Neural progenitor cell (in vitro differentiated cells): ENCODE data around the gene DNAH3. TPM values are rescaled to one million over a fixed set of nuclear protein-coding genes. Genes with fewer than 3 reads are reported as not detected.
A peak's percentile ranks its signal among the peaks of the same experiment; 100 is the strongest.

Experiments used
- DNase-seq: peaks from one replicate; pipeline ENCODE4 v3.0.0-alpha.2; 2016; ENCODE audit warnings: low spot score
- H2AFZ ChIP-seq: fragments of 200-600 bp; sonication (generic); replicated peaks from 2 replicates; pipeline ENCODE4 v1.6.1; 2016; ENCODE audit warnings: antibody characterized with exemption
- H3F3A ChIP-seq: fragments of 200-600 bp; sonication (generic); 2 replicates; pipeline ENCODE4 v1.6.1; 2016; ENCODE audit warnings: antibody characterized with exemption, low read depth
- H3K27ac ChIP-seq: fragments of 200-600 bp; sonication (generic); 2 replicates; pipeline ENCODE4 v1.5.1; 2016; ENCODE audit warnings: mild to moderate bottlenecking
- H3K27me3 ChIP-seq: fragments of 200-600 bp; sonication (generic); 2 replicates; pipeline ENCODE4 v1.6.1; 2016; ENCODE audit warnings: mild to moderate bottlenecking, moderate library complexity
- H3K36me3 ChIP-seq: fragments of 200-600 bp; sonication (generic); 2 replicates; pipeline ENCODE4 v1.5.1; 2016
- H3K4me1 ChIP-seq: fragments of 200-600 bp; sonication (generic); 2 replicates; pipeline ENCODE4 v1.6.1; 2016; ENCODE audit warnings: mixed run types
- H3K4me2 ChIP-seq: fragments of 200-600 bp; sonication (generic); 2 replicates; pipeline ENCODE4 v1.6.1; 2016
- H3K4me3 ChIP-seq: fragments of 200-600 bp; sonication (generic); 2 replicates; pipeline ENCODE4 v1.5.1; 2016
- H3K79me2 ChIP-seq: fragments of 200-600 bp; sonication (generic); 2 replicates; pipeline ENCODE4 v1.6.1; 2016; ENCODE audit warnings: low read depth
- H3K9ac ChIP-seq: fragments of 200-600 bp; sonication (generic); 2 replicates; pipeline ENCODE4 v1.6.1; 2016
- H3K9me3 ChIP-seq: fragments of 200-600 bp; sonication (generic); 2 replicates; pipeline ENCODE4 v1.5.1; 2016; ENCODE audit warnings: low read depth
- H4K20me1 ChIP-seq: fragments of 200-600 bp; sonication (generic); 2 replicates; pipeline ENCODE4 v1.6.1; 2016; ENCODE audit warnings: low read depth
- H3K27ac Mint-ChIP-seq: 3 replicates; pipeline ENCODE4 v1.8.0; 2021; ENCODE audit warnings: mixed read lengths
- H3K27me3 Mint-ChIP-seq: 2 replicates; pipeline ENCODE4 v1.8.0; 2022; ENCODE audit warnings: low read depth, mild to moderate bottlenecking, inconsistent platforms, moderate library complexity, mixed read lengths; ENCODE audit not compliant: insufficient read depth
- H3K36me3 Mint-ChIP-seq: 3 replicates; pipeline ENCODE4 v1.8.0; 2021; ENCODE audit warnings: mixed read lengths
- H3K4me1 Mint-ChIP-seq: 3 replicates; pipeline ENCODE4 v1.8.0; 2021; ENCODE audit warnings: mixed read lengths
- H3K4me3 Mint-ChIP-seq: 3 replicates; pipeline ENCODE4 v1.8.0; 2021; ENCODE audit warnings: mild to moderate bottlenecking, moderate library complexity, mixed read lengths
- H3K9me3 Mint-ChIP-seq: 3 replicates; pipeline ENCODE4 v1.8.0; 2020; ENCODE audit warnings: mixed read lengths
- EZH2 ChIP-seq: fragments of 200-600 bp; sonication (generic); IDR thresholded peaks from 2 replicates; pipeline ENCODE4 v1.6.1; 2017; ENCODE audit warnings: antibody characterized with exemption, mild to moderate bottlenecking, moderate library complexity
- EZH2phosphoT487 ChIP-seq: fragments of 200-600 bp; sonication (generic); IDR thresholded peaks from 2 replicates; pipeline ENCODE4 v1.6.1; 2017; ENCODE audit warnings: antibody characterized with exemption
- total RNA-seq: library from RNA; depleted of rRNA; stranded (reverse); fragments of >200 nt; gene quantifications from 2 replicates; pipeline ENCODE4 v1.2.3, GENCODE V29; 2015; ENCODE audit warnings: low replicate concordance
- TF ChIP-seq, protein P1 (sequence below): fragments of 200-600 bp; sonication (generic); IDR thresholded peaks from 2 replicates; pipeline ENCODE4 v1.5.1; 2017; ENCODE audit warnings: antibody characterized with exemption, mild to moderate bottlenecking

DNAH3 gene
- total RNA-seq, 1 donor from 2014 or later: 0.92 TPM

DNA sequence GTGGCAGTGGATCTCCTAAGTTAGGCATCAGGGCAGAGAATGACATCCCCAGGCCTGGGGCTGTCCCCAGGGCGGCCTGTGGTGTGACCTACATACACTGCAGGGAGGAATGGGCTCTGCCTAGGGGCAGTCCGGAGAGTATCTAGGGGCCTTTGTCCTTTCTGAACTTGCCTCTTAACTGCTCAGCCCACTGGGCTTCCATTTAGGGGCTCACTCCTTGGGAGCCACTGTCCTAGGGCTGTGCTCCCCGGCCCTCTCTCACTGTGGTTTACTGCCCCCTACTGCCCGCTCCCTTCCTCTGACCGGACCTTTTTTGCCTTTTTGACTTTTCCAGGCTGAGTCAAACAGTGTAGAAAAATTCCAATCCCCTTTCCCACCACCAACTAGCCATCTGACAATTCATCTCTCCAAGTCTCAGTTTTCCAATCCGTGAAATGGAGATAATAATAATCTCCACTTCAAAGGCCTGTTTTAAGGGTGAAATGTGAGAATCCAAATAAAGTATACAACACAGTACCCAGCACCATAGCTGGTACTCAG is 66.8 kb downstream of the DNAH3 start:
- Histone ChIP-seq H3K27ac (no peak overlapping the region), H3K9ac (no peak overlapping the region), H3F3A (no peaks in the 10 kb centered on the region), H3K4me1 (no peaks in the 10 kb centered on the region), H4K20me1 (no peaks in the 10 kb centered on the region), H3K9me3 (no peaks in the 10 kb centered on the region), H2AFZ (peak overlapping the region; percentile 73), H3K27me3 (no peaks in the 10 kb centered on the region), H3K4me2 (no peak overlapping the region), H3K4me3 (no peak overlapping the region), H3K36me3 (no peaks in the 10 kb centered on the region), H3K79me2 (no peaks in the 10 kb centered on the region)
- peaks cover 7% of the 10 kb centered on the region for H3K27me3 Mint-ChIP-seq
- peak; percentile 82 for DNase-seq
- TF ChIP-seq, protein P1, sequence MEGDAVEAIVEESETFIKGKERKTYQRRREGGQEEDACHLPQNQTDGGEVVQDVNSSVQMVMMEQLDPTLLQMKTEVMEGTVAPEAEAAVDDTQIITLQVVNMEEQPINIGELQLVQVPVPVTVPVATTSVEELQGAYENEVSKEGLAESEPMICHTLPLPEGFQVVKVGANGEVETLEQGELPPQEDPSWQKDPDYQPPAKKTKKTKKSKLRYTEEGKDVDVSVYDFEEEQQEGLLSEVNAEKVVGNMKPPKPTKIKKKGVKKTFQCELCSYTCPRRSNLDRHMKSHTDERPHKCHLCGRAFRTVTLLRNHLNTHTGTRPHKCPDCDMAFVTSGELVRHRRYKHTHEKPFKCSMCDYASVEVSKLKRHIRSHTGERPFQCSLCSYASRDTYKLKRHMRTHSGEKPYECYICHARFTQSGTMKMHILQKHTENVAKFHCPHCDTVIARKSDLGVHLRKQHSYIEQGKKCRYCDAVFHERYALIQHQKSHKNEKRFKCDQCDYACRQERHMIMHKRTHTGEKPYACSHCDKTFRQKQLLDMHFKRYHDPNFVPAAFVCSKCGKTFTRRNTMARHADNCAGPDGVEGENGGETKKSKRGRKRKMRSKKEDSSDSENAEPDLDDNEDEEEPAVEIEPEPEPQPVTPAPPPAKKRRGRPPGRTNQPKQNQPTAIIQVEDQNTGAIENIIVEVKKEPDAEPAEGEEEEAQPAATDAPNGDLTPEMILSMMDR: peak; percentile 93
- TF ChIP-seq EZH2phosphoT487: no peak
- no peaks in the 10 kb centered on the region for H3K9me3 Mint-ChIP-seq
- H3K4me1 Mint-ChIP-seq: no peaks in the 10 kb centered on the region
- H3K27ac Mint-ChIP-seq: no peak overlapping the region
- H3K36me3 Mint-ChIP-seq: no peaks in the 10 kb centered on the region
- H3K4me3 Mint-ChIP-seq: no peak overlapping the region

DNA sequence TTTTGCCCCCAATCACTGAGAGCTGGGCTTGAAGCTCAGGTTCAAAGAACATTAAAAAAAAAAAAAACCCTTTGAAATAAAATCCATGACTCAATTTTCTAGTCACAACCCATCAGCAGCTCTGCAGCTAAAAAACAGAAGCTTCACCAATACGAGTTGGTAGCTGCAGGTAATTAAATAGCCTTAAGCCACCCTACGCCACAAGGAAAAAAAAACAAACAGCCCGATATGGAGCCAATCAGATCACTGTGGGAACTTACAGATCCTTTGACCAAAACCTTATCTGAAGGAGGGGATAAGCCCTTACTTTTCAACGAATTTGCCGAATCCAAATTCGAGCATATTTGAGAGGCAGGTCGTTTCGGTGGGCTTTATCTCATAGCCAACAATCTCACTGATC is 69.3 kb downstream of the DNAH3 start:
- no peak for DNase-seq
- no peaks in the 10 kb centered on the region for H3K79me2 ChIP-seq
- no peaks in the 10 kb centered on the region for H3K36me3 ChIP-seq
- no peaks in the 10 kb centered on the region for H3K4me1 Mint-ChIP-seq
- H3F3A ChIP-seq: no peaks in the 10 kb centered on the region
- H3K4me2 ChIP-seq: no peak overlapping the region
- no peaks in the 10 kb centered on the region for H3K4me1 ChIP-seq
- H3K4me3 Mint-ChIP-seq: no peak overlapping the region
- no peaks in the 10 kb centered on the region for H3K9me3 Mint-ChIP-seq
- H3K9ac ChIP-seq: no peak overlapping the region
- no peak for TF ChIP-seq EZH2
- TF ChIP-seq EZH2phosphoT487: no peak
- TF ChIP-seq, protein P1: no peak
- no peaks in the 10 kb centered on the region for H3K27me3 ChIP-seq
- peak overlapping the region; percentile 36 for H2AFZ ChIP-seq
- no peak overlapping the region for H3K27ac ChIP-seq
- no peaks in the 10 kb centered on the region for H3K9me3 ChIP-seq
- no peaks in the 10 kb centered on the region for H4K20me1 ChIP-seq
- H3K4me3 ChIP-seq: no peak overlapping the region
- H3K36me3 Mint-ChIP-seq: no peaks in the 10 kb centered on the region
- peaks cover 7% of the 10 kb centered on the region for H3K27me3 Mint-ChIP-seq
- H3K27ac Mint-ChIP-seq: no peak overlapping the region

DNA sequence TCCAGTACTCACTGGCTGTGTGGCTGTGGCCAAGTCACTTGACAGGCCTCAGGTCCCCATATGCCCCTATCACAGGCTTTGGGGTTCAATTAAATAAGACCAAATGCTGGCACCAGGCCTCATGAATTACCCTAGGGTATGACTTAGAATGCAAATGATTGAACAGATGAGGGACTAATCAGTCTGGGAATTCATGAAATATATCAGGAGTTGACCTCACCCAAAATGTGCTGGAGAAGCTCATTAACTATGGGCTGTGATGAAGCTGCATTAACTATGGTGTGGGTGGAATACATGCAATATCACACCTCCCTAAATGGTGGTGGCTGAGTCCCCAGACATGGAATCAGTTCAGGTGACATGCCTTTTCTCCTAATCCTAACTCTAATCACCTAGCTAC is 72.1 kb downstream of the DNAH3 start:
- Histone ChIP-seq H4K20me1 (no peaks in the 10 kb centered on the region), H3K79me2 (no peaks in the 10 kb centered on the region), H3F3A (no peaks in the 10 kb centered on the region), H3K4me3 (no peak overlapping the region), H3K27ac (no peak overlapping the region), H3K4me2 (no peak overlapping the region), H3K27me3 (no peaks in the 10 kb centered on the region), H3K9ac (no peak overlapping the region), H3K4me1 (no peaks in the 10 kb centered on the region), H3K9me3 (no peaks in the 10 kb centered on the region), H2AFZ (no peak overlapping the region), H3K36me3 (no peaks in the 10 kb centered on the region)
- Mint-ChIP-seq H3K4me3 (no peak overlapping the region), H3K27me3 (peaks cover 7% of the 10 kb centered on the region), H3K4me1 (no peaks in the 10 kb centered on the region), H3K36me3 (no peaks in the 10 kb centered on the region), H3K27ac (no peak overlapping the region), H3K9me3 (no peaks in the 10 kb centered on the region)
- DNase-seq: no peak
- TF ChIP-seq, protein P1: no peak
- TF ChIP-seq EZH2phosphoT487 (no peak), EZH2 (no peak)
